GM18511 (cell line): ENCODE data around the gene XPO6.

Experiments used
- ATAC-seq: cut with Tn5 transposase; IDR thresholded peaks from one replicate; pipeline ENCODE4 v1.9.1; 2021; ENCODE audit warnings: mild to moderate bottlenecking, moderate library complexity; ENCODE audit not compliant: unreplicated experiment

XPO6 gene

DNA sequence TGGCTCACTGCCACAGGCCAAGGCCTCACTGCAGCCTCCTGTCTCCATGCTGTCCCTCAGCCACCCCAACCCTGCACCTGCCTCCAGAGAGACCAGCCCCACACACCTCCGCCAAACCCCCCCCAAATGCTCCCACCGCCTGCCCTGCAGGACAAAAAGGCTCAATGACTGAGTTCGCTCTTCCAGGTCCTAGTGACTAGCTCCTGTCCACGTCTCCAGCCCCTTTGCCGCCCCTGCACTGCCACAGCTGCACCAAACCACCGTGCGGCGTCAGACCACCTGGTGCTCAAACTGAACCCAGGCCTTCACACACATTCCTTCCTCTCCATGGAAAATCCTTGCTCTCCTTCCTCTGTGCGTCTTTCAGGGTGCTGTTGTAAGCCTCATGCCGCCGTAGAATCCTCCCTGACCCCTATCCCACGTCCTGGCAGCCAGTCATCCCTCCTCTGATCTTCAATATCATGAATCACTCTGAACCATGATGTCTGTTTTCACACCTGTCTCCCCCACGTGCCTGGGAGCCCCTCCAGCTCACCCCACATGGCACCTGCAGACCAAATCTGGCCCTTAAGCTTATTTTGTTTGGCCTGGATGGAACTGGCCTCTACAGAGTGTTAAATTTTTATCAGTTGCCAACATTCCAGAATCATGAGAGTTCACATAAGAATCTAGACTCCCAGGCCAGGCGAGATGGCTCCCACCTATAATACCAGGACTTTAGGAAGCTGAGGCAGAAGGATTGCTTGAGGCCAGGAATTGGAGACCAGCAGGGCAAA lies 144.0 kb downstream of the XPO6 start:
- no peak for ATAC-seq

DNA sequence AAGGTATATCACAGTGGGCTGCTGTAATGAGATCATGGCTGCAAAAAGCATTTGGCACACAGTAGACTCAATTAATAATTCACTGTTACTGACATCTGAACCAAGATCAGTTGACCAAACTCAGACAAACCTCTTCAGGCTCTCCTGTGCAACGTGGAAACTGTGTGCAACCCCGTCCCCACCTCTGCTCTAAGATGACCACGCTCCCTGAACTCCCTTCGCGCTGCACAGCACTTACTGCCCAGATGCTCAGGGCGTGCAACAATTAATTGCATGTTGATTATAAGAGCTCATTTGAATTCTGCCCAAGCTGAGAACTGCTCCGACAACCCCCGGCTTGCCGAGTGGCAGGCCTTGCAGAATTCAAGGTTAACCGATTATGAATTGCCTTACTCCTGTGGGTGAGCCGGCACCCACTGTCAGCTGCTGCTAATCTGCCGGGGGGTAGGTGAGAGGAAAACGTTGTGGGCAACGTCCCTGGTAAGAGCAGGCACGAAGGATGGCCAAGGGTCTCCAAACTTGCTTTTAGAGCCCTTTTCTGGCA lies 147.0 kb downstream of the XPO6 start:
- ATAC-seq: no peak

DNA sequence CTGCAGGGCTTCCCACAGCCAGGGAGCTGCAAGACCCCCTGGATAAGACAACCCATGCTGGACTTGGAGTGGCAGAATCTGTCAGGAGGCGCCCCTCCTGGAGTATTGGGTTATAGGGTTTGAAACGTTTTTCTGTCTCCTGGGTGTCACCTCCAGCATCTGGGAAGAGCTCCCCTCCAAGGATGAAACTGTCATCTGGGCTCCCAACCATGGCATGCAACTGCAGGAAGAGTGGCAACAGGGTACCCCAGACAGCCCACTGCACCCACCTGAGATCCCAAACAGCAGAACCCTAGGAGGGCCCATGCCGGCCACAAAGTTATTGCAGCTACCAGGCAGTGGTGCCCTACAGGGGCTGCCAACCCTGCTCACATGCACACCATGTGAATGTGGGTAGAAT lies 147.6 kb downstream of the XPO6 start:
- ATAC-seq: no peak

DNA sequence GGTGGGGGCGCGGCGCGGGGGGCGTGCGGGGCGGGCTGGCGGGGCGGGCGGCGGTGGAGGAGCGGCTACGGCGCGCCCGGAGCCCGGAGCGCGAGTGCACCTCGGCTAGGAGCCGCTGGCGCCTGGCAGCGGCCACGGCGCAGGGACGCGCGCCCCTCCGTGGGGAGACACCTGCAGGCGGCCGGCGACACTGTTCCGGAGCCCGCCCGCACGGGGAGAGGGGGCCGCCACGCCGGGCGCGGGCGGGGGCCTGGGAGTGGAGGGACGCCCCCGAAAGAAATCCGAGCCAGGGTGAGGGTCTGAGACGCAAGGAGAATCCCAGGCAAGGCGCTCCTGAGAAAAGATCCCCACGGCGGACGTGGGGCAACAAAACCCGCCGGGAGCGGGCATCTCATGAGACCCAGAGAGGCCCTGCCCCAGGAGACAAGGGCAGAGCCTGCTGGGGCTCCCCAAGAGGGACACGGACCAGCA lies 148.1 kb downstream of the XPO6 start, which contains the start of gene GSG1L:
GSG1L (minus strand) TSS at position 124 of the 471 bp plus-strand sequence. CDS start 290 bp downstream, outside the sequence.
- no peak for ATAC-seq

DNA sequence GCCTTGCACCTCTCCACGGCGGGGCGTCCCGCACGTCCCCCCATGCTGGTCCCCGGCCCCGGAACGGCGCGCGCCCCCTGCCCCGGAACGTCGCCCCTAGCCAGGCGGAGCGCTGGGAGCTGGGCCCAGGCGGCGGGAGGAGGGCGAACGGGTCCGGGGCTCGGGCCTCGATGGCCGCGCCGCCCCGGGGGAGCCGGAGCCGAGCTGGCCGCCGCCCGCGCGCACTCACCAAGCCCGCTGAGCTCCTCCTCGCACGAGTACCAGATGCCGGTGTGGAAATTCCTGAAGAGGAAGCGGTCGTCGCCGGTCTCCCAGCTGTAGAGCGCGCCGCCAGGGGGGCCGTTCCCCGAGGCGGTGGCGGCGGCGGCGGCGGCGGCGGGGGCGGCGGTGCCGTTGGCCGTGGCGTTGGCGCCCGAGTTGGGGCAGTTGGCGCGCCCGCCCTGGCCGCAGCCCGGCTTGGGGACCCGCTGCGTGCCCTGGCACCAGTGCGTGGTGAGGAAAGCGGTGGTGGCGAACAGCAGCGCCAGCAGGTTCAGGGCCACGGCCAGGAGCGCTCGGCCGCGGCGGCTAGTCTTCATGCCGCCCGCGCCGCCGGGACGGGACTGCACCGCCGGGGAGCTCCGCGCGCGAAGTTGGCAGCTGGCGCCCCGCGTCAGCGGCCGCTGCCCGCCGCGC lies 148.8 kb downstream of the XPO6 start:
- no peak for ATAC-seq

DNA sequence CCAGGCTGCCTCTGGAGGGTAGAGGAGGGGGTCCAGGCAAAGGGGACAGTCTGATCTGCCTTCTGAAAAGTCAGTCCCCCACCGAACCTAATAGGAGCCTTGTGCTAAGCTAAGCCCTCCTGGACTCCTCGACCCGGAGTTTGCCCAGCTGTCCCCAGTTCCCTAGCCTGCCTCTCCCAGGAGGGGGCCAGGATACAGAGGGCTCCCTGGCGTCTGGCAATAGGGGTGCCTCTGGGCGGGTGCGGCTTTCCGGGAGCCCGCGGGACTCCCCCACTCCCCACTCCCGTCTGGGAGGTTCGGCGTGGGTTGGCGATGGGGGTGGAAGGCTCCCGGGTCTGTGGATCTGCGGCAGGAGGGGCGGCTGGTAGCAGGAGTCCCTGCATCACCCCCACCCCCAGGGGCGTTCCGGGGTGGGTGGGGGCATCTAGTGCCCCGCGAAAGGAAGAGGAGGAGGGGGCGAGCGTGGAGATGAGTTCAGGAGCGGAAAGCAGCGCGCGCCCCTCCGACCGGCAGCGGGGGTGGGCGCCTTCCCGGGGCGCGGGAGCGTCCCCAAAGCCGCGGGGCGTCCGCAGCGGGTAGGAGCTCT lies 149.4 kb downstream of the XPO6 start:
- ATAC-seq: no peak

DNA sequence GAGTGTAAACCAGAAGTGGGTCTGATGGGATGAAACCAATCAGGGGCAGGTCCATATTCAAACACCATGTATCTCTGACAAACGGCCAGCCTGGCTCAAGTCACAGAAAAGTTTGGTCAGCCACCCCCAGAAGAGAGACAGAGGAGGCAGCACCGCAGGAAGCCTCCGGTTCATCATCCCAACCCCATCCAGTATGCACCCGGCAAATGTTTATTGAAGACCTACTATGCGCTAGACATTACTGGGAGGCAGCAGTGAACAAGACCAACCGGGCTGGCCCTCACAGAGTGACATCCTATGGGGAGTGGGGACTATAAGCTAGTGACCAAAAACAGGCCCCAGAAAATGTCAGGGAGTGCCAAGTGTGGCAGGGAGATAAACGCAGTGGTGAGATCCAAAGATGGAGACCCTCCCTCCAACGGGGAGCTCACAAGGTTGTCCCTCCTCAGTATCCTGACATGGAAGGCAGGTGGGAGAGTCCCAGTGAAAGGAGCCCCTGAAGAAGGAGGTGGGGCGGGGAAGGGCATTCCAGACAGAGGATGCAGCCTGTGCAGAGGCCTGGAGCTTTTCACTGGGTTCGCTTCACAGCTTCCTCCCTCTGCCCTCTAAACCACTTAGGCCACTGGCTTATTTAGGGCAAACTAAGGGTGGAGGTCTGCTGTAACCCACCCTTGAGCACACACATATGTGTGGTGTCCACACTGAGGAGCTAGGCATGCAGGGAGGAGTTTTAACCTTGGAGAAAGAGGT lies 150.2 kb downstream of the XPO6 start:
- ATAC-seq: no peak

DNA sequence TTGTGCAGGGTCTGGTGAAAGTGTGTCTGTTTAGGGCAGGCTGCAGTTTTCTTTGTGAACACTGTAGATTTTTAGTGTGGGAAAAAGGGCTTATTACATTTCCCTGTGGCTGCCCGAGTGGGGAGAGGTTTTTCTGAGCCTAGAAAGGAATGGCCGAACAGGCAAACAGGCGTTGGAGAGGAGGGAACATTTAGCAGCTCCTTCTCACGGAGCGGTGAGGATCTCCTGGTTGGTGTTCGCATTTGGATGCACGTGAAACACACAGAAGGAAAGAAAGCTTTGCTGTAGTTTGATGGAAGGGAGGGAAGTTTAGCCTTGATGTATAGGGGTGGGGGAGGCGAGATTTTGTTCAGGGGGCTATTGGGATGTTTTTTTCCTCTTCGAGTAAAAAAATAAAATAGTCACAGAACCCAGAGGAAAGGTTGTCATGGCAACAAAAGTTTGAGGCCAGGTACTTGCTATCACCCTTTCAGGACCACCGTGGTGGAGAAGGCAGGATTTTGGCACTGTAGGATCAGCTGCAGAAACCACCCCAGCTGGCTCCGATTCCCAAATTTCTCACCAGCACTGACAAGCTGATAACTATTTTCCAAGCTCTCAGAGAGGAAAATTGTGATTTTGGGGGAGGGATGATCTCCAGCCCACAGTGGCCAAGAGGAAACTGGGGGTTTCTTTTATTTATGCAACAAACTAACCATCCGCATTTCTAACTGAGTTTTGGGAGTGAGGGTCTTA lies 151.8 kb downstream of the XPO6 start:
- ATAC-seq: no peak

DNA sequence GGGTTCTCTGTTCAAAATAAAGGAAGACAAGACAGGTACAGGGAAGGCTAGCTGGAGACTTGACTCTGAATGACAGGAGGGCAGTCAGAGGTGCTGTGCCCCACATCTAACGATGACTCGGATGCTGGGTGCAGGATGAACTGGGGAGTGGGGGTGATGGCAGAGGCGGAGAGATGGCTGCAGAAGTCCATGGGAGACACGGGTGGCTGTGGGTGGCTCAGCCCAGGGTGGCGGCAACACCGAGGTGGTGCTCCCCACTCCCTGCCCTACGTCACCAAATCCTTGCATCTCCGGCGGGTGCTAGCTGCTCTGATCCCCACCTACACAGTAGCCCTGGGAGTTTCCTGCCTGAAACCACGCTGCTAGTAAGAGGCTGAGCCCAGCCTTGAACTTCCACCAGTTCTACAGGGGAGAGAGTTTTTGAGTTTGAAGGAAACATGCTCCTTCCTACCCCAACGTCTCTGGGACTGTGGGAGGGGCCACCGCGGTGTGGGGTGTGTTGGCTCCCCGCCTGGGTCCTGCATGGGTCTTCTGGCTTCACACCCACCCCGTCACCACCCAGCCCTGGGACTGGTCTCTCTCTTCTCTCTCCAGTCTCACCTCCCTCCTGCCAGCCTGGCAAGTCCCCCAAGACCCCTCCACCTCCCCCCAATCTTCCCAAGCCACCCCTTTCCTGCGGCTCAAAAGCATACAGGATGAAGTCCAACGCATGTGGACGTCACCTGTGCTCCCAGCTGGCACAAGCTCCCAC lies 152.8 kb downstream of the XPO6 start:
- ATAC-seq: no peak

DNA sequence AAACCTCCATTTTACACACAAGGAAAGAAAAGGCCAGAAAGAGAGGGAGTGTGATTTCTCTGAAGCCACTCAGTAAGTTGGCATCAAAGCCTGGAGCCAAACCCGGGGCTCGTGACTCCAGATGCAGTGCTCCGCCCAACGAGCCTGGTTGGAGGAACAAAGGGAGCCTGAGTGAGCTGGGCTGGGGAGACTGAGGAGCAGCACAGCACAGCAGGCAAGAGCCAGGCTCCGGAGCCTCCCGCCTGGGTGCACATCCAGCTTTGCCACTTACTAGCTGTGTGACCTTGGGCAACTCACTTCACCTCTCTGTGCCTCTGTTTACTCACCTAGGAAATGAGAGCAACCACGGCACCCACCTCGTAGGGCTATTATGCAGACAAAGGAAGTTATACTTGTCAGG lies 153.8 kb downstream of the XPO6 start:
- no peak for ATAC-seq

DNA sequence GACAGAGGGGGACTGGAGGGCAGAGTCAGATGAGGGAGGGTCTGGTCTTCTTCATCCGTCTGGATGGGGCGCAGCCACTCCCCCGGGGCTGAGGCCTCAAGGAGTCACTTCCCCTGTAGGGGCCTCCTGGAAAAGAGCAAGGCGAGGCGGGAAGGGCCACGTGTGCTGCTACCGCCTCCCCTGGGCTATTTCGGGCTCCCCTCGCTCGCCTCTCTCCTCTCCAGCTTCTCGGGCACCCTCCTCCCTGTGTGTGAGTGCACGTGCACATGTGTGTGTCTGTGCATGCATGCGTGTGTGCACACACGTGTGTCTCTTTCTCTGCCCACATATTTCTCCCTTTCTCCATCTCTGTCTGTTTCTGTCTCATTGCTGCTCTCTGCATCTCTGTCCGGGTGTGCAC lies 158.3 kb downstream of the XPO6 start:
- no peak for ATAC-seq

DNA sequence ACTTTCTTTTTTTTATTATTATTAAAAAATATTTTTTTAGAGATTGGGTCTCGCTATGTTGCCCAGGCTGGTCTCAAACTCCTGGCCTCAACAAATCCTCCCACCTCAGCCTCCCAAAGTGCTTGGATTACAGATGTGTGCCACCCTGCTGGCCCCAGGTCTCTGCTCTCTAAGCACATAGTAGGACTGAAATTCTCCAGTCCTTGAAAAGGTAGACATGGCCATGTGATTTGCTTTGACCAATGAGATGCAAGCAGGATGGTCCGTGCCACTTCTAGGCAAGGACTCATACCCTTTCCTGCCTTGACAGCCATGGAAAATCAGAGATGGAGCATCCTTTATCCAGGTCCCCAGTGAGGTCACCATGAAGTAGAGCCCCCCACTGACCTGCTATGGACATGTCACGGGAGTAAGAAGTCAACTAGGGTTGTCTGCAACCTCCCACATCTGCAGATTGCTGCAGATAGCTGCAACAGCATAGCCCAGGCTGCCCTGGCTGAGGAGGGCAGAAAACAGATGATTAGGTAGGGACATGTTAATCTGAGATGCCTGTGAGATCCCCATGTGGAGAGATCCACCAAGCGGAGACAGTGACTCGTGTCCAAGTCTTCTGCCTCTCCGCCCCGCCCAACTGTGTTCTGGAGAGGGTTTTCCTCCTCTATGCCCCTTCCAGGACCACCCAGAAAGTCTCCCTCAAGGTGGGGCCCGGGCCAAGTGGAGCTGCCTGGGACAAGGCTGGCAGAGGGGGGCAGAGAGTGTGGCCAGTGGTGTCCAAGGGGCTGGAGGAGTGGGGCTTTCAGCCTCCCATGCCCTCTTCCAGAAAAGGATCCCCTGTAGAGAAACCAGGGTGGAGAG lies 159.3 kb downstream of the XPO6 start:
- no peak for ATAC-seq

DNA sequence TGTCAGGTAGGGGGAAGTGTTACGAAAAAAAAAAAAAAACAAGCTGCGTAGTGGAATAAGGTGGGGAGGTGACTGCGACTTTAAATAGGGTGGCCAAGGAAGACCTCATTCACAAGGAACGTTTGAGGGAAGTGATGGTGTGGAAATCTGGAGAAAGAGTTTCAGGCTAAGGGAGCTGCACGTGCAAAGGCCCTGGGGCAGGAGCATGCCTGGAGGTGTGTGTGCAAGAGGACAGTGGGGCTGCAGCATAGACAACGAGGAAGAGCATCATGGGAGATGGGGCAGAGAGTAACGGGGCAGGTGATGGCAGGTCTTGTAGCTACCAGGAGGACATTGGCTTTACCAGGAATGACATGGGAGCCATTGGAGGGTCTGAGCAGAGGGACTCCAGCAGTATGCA lies 160.3 kb downstream of the XPO6 start:
- no peak for ATAC-seq
